CMK (cell line): ENCODE data around the gene UVRAG.

Experiments
- DNase-seq: peaks from one replicate; pipeline ENCODE4 v3.0.0-alpha.2; 2010; ENCODE audit warnings: low read depth

The UVRAG gene

GRCh38 chr11:75784085-75784478 is 30.9 kb upstream of the UVRAG start:
- DNase-seq, result no peak

GRCh38 chr11:75784506-75784905 is 30.5 kb upstream of the UVRAG start:
- DNase-seq, result no peak

GRCh38 chr11:75785187-75785586 is 29.8 kb upstream of the UVRAG start:
- no peak for DNase-seq

GRCh38 chr11:75786101-75786736 is 28.8 kb upstream of the UVRAG start:
- DNase-seq, result no peak

- DNase-seq, result no peak
Measured at GRCh38 chr11:75789521-75789920, 25.5 kb upstream of the UVRAG start.

GRCh38 chr11:75790986-75791385 is 24.0 kb upstream of the UVRAG start:
- no peak for DNase-seq

- DNase-seq, result no peak
Measured at GRCh38 chr11:75792127-75792731, 22.8 kb upstream of the UVRAG start.

- no peak for DNase-seq
Measured at GRCh38 chr11:75792997-75793800, 21.8 kb upstream of the UVRAG start.

GRCh38 chr11:75793966-75794365 is 21.0 kb upstream of the UVRAG start:
- DNase-seq, result no peak

- DNase-seq, result no peak
Measured at GRCh38 chr11:75795276-75796090, 19.5 kb upstream of the UVRAG start.

GRCh38 chr11:75796091-75796435 is 18.9 kb upstream of the UVRAG start:
- no peak for DNase-seq

- DNase-seq, result no peak
Measured at GRCh38 chr11:75797116-75797515, 17.9 kb upstream of the UVRAG start.

GRCh38 chr11:75797792-75798191 is 17.2 kb upstream of the UVRAG start:
- DNase-seq, result no peak

GRCh38 chr11:75800136-75800675 is 14.8 kb upstream of the UVRAG start:
- DNase-seq, result no peak

GRCh38 chr11:75800728-75801361 is 14.2 kb upstream of the UVRAG start:
- no peak for DNase-seq

- no peak for DNase-seq
Measured at GRCh38 chr11:75801362-75802020, 13.5 kb upstream of the UVRAG start.

GRCh38 chr11:75802021-75802912 is 12.7 kb upstream of the UVRAG start:
- no peak for DNase-seq

GRCh38 chr11:75802913-75803820 is 11.8 kb upstream of the UVRAG start:
- peak; percentile 68 for DNase-seq

- no peak for DNase-seq
Measured at GRCh38 chr11:75809111-75809510, 5.9 kb upstream of the UVRAG start.
